GM21367 (cell line): ENCODE measurements around the gene CLIC2.

ENCODE experiments used
- ATAC-seq: cut with Tn5 transposase; IDR thresholded peaks from one replicate; pipeline ENCODE4 v1.9.1; 2021; ENCODE audit not compliant: unreplicated experiment

Gene CLIC2

DNA sequence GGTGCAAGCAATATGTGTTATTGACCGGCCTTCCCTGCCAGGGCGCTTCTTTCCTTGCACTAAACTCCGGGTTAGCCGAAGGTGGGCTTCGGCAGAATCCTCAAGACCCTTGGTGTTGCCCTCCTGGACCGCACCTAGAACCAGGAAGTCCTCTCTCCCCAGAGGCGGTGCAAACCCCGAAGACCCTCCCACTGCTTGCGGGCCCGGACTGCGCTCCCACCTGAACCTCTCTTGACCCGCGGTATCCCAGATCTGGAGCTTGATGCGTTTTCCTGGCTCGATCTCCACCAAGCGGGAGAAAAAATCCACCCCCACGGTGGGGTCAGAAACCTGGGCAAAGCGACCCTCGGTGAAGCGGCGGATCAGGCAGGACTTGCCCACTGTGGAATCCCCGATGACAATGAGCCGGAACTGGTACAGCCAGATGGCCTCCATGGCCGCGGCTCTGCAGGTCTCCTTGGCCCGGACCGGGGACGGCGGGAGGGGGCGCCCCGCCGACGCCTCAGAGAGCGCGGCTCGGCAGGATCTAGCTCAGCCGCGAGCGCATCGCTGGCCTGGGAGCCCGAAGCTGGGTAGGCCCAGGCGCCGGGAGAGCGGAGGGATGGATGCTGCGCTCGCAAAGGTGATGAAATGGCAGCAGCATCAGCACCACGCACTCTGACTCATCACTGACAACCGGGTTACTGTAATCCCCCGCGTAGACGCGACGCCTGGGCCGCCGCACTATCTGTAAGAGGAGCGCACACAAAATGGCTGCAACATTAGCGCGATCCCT, 70.4 kb downstream of the CLIC2 start, which contains the start of gene RAB39B:
TSS of gene RAB39B (minus strand) at position 638 of the 775 bp plus-strand sequence. CDS start at position 435, 203 bp downstream.
- peak; percentile 84 for ATAC-seq

DNA sequence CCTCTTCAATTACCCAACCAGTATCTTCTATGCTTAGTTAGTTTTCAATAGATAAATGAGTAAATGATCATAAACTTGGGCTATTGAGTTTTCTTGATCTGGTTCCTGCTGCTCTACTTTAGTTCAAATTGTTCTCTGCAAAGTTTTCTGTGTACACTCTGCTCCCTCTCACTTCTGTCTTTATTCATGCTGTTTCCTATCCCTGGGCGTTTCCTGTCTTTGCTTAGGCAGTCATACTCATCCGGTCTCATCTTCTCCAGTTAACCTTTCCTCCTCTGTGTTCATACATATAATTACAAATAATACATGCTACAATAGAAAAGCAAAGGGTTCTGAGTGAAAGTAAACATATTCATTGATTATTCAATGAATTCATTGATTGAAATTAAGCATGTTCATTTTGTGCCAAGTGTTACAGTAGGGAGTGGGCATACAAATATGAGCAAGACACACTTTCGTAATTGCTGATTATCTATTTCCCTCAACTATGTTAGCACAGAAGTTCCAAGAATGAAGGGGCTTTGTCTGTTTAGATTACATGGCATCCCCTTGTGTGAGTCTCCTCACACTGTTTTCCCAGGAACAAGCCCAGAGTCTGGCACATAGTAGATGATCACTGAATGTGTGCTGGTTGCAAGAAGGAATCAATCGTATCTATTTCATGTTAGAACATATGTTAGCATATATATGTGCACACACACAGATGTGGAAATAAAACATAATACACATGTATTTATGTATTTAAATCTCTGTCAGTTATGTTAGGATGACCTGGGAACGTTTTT, 71.3 kb downstream of the CLIC2 start:
- peak; percentile 40 for ATAC-seq

DNA sequence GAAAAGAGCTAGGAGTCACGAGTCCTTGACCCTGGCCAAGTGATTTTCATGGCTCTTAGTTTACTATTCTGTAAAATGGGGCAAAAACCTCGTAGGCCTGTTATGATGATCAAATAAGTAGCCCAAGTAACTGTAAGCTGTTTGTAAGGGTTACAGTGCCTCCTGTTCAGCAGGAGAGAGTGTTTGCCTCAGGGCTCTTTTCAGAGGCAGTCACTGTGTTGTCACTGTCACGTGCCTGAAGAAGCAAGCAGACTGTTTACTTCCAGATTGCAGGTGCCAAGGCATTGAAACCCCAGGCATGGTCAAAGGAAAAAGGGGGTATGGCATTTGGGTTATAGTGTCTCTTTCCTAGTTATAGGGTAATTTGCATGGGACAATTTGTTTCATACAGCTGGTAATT, 74.7 kb downstream of the CLIC2 start:
- no peak for ATAC-seq

DNA sequence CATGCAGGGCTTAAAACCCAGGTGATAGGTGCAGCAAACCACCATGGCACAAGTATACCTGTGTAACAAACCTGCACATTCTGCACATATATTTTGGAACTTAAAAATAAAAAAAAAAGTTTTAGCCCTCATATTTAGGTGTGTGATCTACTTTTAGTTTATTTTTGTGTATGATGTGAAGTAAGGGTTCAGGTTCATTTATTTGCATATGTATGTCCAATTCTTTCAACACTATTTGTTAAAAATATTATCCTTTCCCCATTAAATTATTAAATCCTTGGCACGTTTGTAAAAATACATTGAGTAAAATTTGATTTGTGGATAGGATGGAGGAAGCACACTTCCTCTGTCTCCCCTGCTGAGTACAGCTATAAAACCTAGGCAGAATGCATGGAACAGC, 83.0 kb downstream of the CLIC2 start:
- no peak for ATAC-seq

DNA sequence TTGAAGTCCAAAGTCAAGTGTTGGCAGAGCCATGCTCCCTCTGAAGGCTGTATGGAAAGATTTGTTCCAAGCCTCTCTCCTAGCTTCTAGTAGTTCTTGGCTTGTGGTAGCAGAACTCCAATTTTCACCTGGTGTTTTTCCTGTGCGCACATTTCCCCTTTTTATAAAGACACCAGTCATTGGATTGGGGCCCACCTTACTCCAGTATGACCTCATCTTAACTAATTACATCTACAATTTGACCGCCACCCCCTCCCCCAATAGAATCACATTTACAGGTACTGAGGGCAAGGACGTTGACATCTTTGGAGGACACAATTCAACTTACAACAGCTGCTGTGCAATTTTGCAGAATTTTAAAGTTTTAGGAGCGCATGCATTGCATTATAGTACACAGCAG, 86.9 kb downstream of the CLIC2 start:
- ATAC-seq: no peak

DNA sequence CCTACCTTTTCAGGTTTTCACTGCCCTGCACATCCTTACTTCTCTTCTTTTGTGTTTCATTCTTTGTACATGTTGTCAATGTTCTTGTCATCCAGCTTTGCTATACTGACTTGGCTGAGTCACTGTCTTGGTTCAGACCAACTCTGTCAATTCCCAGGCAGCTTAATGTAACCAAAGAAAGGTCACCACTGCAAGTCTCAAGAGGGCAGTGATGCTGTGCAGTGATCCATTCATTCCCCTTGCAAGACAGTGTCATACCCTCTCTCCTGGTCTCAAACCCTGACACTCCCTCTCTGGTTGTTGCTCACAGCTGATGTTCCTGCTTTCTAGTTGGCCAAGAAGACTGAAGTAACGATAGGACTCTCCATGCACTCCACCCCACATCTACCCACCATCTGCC, 87.7 kb downstream of the CLIC2 start:
- no peak for ATAC-seq

DNA sequence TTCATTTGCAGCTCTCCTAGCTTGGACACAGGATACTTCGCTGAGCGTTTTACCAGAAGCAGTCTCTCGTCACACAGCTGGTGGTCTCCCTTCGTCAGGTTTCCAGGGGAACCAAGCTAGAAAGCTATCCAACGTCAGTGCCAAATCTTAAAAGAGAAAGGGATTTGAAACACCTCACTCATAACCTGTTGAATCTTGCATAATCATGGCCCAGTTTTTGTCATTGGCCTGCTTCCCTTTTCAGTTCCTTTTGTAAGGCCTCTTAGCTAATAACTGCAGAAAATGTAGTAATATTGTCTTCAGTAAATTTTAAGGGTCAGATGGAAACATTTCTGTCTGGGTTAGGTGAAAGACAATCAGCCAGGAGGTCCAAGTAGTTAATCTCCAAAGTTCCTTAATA, 92.1 kb downstream of the CLIC2 start:
- no peak for ATAC-seq

DNA sequence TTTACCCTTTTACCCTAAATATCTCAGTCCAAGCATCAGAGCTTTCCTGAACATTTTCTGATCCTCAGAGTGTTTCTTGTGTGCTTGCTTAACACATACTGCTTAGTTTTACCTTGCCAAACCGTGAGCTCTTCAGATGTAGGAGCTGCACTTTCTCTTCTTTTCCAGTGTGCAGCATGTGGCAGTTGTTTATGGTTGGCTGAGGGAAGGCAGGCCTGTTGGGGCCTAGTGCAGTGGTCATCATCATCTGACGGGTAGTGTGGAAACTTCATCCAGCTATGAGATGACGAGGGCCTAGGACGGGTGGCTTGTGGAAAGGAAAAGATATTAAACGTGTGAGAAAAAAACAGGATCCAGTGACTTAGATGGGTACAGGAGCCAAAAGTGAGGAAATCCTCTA, 96.7 kb downstream of the CLIC2 start:
- ATAC-seq: no peak

DNA sequence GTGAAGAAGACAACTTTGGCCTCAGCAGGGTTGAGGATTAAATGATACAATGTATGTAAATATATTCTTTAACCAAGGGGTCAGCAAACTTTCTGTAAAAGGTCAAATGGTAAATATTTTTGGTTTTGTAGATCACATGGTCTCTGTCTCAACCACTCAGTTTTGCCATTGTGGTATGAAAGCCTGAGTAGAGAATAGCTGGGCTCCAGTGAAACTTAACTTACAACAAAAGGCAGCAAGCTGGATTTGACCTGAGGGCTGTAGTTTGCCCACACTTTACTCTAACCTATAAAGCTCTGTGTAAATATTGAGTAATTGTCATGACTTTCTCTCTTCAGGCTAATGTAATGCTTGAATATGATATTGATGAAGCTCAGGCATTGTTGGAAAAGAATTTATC, 98.5 kb downstream of the CLIC2 start:
- no peak for ATAC-seq

DNA sequence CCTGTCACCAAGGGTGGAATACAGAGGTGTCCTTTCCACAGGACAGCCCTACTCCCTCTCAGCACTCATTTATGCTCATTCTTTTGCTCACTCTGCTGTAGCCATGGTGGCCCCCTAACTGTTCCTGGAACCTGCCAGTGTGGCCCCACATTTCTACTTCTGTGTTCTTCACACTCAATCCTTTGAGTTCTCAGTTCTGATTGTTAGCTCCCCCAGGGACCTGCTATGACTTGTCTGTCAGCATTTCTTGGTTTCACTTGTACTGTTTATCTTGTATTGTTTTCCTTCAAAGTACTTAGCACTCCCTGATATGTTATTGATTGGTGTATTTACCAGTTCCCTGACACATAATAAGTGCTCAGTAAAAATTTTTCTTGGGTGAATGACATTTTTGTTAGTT, 103.3 kb downstream of the CLIC2 start:
- peak; percentile 91 for ATAC-seq
